HCT116 (cell line): ENCODE data around the gene APOBEC3F.
"Not testable (repeated sequence)": the region's sequence is repeated elsewhere in the genome, so short reads cannot be mapped to it uniquely, and the experiment has no call there.

Experiments
- CEBPB ChIP-seq: IDR thresholded peaks from 2 replicates; pipeline ENCODE4 v1.6.1; 2012; ENCODE audit warnings: low read depth
- CTCF ChIP-seq, 3 experiments: fragments of 200-600 bp in 1 of 3; sonication (generic) in 1 of 3; IDR thresholded peaks in 2 of 3; conservative IDR thresholded peaks in 1 of 3; 2 replicates each; pipeline ENCODE4 v1.5.1; 2012 to 2017; ENCODE audit warnings: low read depth in 2 of 3, low read length in 2 of 3, antibody characterized with exemption in 1 of 3, borderline replicate concordance in 1 of 3, control low read depth in 1 of 3, mild to moderate bottlenecking in 1 of 3, mixed read lengths in 1 of 3, mixed run types in 1 of 3, moderate library complexity in 1 of 3; ENCODE audit not compliant: insufficient read depth in 1 of 3
- EGR1 ChIP-seq: IDR thresholded peaks from 2 replicates; pipeline ENCODE4 v1.6.1; 2012; ENCODE audit warnings: low read depth
- EZH2phosphoT487 ChIP-seq: fragments of 200-600 bp; IDR thresholded peaks from 2 replicates; pipeline ENCODE4 v1.6.1; 2018; ENCODE audit warnings: antibody characterized with exemption, borderline replicate concordance
- JUND ChIP-seq: IDR thresholded peaks from 2 replicates; pipeline ENCODE4 v1.6.1; 2012
- MAX ChIP-seq: IDR thresholded peaks from 2 replicates; pipeline ENCODE4 v1.6.1; 2012
- POLR2A ChIP-seq: IDR thresholded peaks from 2 replicates; pipeline ENCODE4 v1.7.0; 2011; ENCODE audit warnings: borderline replicate concordance; ENCODE audit not compliant: insufficient read depth, insufficient read length; ENCODE audit errors: extremely low read depth
- POLR2AphosphoS5 ChIP-seq: IDR thresholded peaks from 2 replicates; pipeline ENCODE4 v1.6.1; 2011; ENCODE audit warnings: mild to moderate bottlenecking, low read depth, low read length, moderate library complexity
- YY1 ChIP-seq: IDR thresholded peaks from 2 replicates; pipeline ENCODE4 v1.6.1; 2011; ENCODE audit warnings: low read length, low read depth, moderate library complexity, mild to moderate bottlenecking; ENCODE audit not compliant: insufficient replicate concordance; ENCODE audit errors: extremely low read depth
- ZNF274 ChIP-seq: fragments of 200-500 bp; sonication (Bioruptor generic); IDR thresholded peaks from 2 replicates; pipeline ENCODE4 v1.6.1; 2014; ENCODE audit warnings: mild to moderate bottlenecking, low read depth, low read length, inconsistent platforms

DNA sequence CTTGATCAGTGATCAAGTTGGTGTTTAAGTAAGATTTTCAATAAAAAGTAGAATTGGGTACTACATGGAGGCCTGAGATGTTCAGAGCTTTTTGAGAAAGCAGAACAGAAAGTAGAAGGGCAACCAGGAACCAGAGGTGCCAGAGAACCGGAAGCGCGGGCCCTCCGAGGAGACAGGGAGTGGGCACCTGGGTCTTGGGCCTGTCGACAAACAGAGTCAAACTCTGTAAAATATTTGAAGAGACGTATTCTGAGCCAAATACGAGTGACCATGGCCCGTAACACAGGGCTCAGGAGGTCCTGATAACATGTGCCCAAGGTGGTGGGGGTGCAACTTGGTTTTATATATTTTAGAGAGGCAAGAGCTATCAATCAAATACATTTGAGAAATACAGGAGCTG, 23.2 kb downstream of the APOBEC3F start:
- TF ChIP-seq CTCF (IDR thresholded peaks at IDR 0.05 in 2 of 3, conservative IDR thresholded peaks at IDR 0.05 in 1 of 3; ENCODE audit: borderline replicate concordance in 1 of 3, insufficient read depth in 1 of 3, low read depth in 2 of 3, low read length in 2 of 3); JUND; ZNF274; YY1; POLR2A; EGR1; MAX; EZH2phosphoT487; CEBPB; POLR2AphosphoS5: not testable (repeated sequence)
